ENCODE data around the gene PDZRN3. TPM values are rescaled to one million over a fixed set of nuclear protein-coding genes. Genes with fewer than 3 reads are reported as not detected.

PDZRN3 gene
- total RNA-seq, 1 experiment from 2014 or later = 12.5 TPM

- Mint-ChIP-seq H3K36me3 (ENCODE audit: insufficient read depth, unreplicated experiment) (peaks cover 2% of the 10 kb centered on the region), H3K4me3 (ENCODE audit: unreplicated experiment) (no peak overlapping the region), H3K27me3 (ENCODE audit: insufficient read depth, unreplicated experiment) (no peaks in the 10 kb centered on the region), H3K27ac (ENCODE audit: unreplicated experiment) (no peak overlapping the region), H3K9me3 (ENCODE audit: unreplicated experiment) (no peaks in the 10 kb centered on the region), H3K4me1 (ENCODE audit: low read depth, unreplicated experiment) (no peaks in the 10 kb centered on the region)
- H3K27me3 ChIP-seq (replicated peaks; ENCODE audit: control insufficient read depth, insufficient read depth, low read length) = no peaks in the 10 kb centered on the region
- intact Hi-C loops (cut with micrococcal nuclease; ENCODE audit: unreplicated experiment) = no loop called here
- H3K36me3 ChIP-seq (ENCODE audit: control insufficient read depth, insufficient read depth, low read length) = no peaks in the 10 kb centered on the region
- ChIA-PET POLR2A (no interaction called here), CTCF (no interaction called here)
- no peak overlapping the region for H3K4me3 ChIP-seq (ENCODE audit: low read depth, low read length)
- no peaks in the 10 kb centered on the region for H3K9me3 ChIP-seq
- H3K4me1 ChIP-seq = no peaks in the 10 kb centered on the region; the same call in 1 of the 2 replicates
- no peak for TF ChIP-seq CTCF (IDR thresholded peaks at IDR 0.05; ENCODE audit: insufficient read depth in 1 of 2, low read depth in 1 of 2, low read length in 1 of 2, severe bottlenecking in 1 of 2, unreplicated experiment in 1 of 2)
- no peak for DNase-seq
- BruUV-seq (replicated peaks) = no TSS peak
Measured at GRCh38 chr3:73398084-73398483, 226.7 kb downstream of the PDZRN3 start.

- Mint-ChIP-seq H3K4me1 (ENCODE audit: low read depth, unreplicated experiment) (no peaks in the 10 kb centered on the region), H3K4me3 (ENCODE audit: unreplicated experiment) (no peak overlapping the region), H3K9me3 (ENCODE audit: unreplicated experiment) (no peaks in the 10 kb centered on the region), H3K27ac (ENCODE audit: unreplicated experiment) (no peak overlapping the region), H3K27me3 (ENCODE audit: insufficient read depth, unreplicated experiment) (no peaks in the 10 kb centered on the region), H3K36me3 (ENCODE audit: insufficient read depth, unreplicated experiment) (no peaks in the 10 kb centered on the region)
- TF ChIP-seq CTCF (IDR thresholded peaks at IDR 0.05; ENCODE audit: insufficient read depth in 1 of 2, low read depth in 1 of 2, low read length in 1 of 2, severe bottlenecking in 1 of 2, unreplicated experiment in 1 of 2) = no peak
- Histone ChIP-seq H3K4me1 (no peaks in the 10 kb centered on the region; the same call in 1 of the 2 replicates), H3K4me3 (ENCODE audit: low read depth, low read length) (no peak overlapping the region), H3K36me3 (ENCODE audit: control insufficient read depth, insufficient read depth, low read length) (peaks cover 1% of the 10 kb centered on the region; the same call in 1 of the 2 replicates), H3K27me3 (replicated peaks; ENCODE audit: control insufficient read depth, insufficient read depth, low read length) (no peaks in the 10 kb centered on the region), H3K9me3 (no peaks in the 10 kb centered on the region)
- ChIA-PET POLR2A (no interaction called here), CTCF (no interaction called here)
- BruUV-seq (replicated peaks) = no TSS peak
- no peak for DNase-seq
- intact Hi-C loops (cut with micrococcal nuclease; ENCODE audit: unreplicated experiment) = no loop called here
Measured at GRCh38 chr3:73394240-73394639, 230.5 kb downstream of the PDZRN3 start.

GRCh38 chr3:73393005-73393404 is 231.7 kb downstream of the PDZRN3 start:
- Histone ChIP-seq H3K4me1 (no peaks in the 10 kb centered on the region), H3K4me3 (ENCODE audit: low read depth, low read length) (no peak overlapping the region), H3K36me3 (ENCODE audit: control insufficient read depth, insufficient read depth, low read length) (peaks cover 1% of the 10 kb centered on the region; the same call in 1 of the 2 replicates), H3K9me3 (no peaks in the 10 kb centered on the region), H3K27me3 (replicated peaks; ENCODE audit: control insufficient read depth, insufficient read depth, low read length) (no peaks in the 10 kb centered on the region)
- DNase-seq = no peak
- POLR2A ChIA-PET = no interaction called here
- Mint-ChIP-seq H3K36me3 (ENCODE audit: insufficient read depth, unreplicated experiment) (no peaks in the 10 kb centered on the region), H3K27ac (ENCODE audit: unreplicated experiment) (no peak overlapping the region), H3K4me3 (ENCODE audit: unreplicated experiment) (no peak overlapping the region), H3K9me3 (ENCODE audit: unreplicated experiment) (no peaks in the 10 kb centered on the region), H3K4me1 (ENCODE audit: low read depth, unreplicated experiment) (no peaks in the 10 kb centered on the region), H3K27me3 (ENCODE audit: insufficient read depth, unreplicated experiment) (no peaks in the 10 kb centered on the region)
- intact Hi-C loops (cut with micrococcal nuclease; ENCODE audit: unreplicated experiment) = no loop called here
- CTCF ChIA-PET = no interaction called here
- TF ChIP-seq CTCF (IDR thresholded peaks at IDR 0.05; ENCODE audit: insufficient read depth in 1 of 2, low read depth in 1 of 2, low read length in 1 of 2, severe bottlenecking in 1 of 2, unreplicated experiment in 1 of 2) = no peak
- BruUV-seq (replicated peaks) = no TSS peak
